GM21390 (cell line): ENCODE measurements around the gene RBM47.
A peak's percentile ranks its signal among the peaks of the same experiment; 100 is the strongest.
"Not testable (repeated sequence)": the region's sequence is repeated elsewhere in the genome, so short reads cannot be mapped to it uniquely, and the experiment has no call there.

Experiments
- ATAC-seq: cut with Tn5 transposase; IDR thresholded peaks from one replicate; pipeline ENCODE4 v1.9.1; 2021; ENCODE audit not compliant: unreplicated experiment

RBM47 gene

DNA sequence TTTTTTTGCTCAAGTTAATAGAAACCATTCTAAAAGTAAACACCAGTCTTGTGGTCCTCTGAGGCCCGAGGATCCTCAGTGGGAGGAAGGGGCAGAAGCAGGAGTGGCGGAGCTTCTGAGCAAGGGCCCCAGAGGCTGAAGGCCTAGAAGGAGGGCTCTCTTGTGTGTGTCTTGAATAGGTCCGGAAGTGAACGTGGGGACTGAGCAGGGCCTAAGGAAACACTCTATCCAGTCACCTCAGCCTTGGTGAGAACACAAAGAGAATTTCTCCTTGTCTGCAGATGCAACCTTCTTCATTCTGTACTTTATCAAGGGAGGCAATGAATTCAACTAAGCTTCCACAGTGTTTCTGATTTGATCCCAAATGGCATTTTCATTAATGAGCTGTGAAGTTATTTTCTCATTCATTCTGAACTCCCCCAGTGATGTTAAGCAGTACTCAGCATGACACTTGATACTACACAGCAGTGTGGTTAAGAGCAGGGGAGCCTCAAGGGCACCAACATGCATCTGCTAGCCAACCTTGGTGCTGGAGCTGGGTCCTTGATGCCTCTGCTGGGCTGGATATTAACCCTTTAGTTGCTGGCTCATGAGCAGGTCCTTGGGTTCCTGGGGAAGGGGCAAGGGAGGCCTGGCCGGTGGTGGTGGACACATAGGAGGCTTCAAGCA is 64.7 kb downstream of the RBM47 start:
- ATAC-seq: no peak

DNA sequence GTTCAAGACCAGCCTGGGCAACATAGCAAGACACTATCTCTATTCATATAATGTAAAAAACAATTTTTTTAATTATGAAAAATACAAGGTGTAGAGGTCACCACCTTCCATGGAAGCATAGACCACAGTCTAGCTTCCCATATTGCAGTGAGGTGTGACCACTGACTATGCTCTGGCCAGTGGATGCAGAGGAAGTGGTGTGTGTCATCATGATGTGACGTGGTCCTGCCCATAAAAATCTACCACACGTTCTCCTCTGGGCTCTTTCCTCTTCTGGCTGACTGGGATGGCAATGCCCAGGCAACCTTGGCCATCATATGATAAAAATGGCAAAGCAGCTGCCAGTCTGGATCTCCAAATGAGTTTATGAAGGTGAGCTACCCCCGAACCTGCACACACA is 65.7 kb downstream of the RBM47 start:
- ATAC-seq: no peak

DNA sequence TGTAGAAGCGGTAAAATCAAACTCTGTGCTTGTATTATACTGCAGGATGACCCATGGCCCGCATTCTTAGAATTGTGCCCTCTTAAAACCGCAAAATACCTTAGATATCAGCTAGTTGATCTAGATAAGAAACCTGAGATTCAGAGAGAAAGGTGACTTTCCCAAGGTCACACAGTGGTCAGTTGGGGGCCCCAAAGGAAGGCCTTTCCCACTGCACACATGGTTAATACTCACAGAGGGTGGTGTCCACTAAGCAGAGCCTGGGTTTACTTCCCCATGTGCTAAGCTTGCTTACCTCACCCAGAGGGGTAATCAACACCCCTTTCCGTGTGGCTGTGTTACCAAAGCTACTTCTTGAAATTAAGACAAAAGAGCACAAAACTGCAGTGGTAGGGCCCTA is 66.3 kb downstream of the RBM47 start:
- no peak for ATAC-seq

DNA sequence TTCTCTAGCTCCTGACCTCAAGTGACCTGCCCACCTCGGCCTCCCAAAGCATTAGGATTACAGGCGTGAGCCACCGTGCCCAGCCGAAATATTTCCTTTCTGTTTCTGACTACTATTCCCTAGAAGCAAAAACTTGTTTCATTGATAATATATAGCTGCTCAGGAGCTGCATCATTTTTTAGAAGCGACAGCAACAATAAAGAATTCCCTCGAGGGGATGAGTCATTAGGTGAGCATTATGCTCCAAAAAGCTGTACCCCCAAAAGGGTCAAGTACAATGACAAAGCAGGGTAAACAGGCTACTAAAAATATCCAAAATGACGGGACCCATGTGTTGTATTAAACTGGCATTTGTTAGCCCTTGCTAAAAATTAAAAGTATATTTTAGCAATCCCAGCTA is 67.0 kb downstream of the RBM47 start:
- no peak for ATAC-seq

DNA sequence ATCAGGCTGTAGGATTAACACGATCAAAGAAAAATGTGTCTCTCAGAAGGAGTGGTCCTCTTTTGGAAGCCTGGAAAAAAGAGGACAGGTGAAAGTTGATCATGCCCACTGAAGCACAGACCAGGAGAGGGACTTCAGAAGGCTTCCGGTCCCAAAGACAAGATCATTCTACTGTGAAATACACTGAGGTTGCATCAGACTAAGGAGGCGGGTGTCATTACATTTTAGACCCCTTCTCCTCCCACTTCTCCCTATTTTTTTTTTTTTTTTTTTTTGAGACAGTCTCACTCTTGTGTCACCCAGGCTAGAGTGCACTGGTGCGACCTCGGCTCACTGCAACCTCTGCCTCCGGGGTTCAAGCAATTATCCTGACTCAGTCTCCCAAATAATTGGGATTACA is 67.5 kb downstream of the RBM47 start:
- ATAC-seq: no peak

DNA sequence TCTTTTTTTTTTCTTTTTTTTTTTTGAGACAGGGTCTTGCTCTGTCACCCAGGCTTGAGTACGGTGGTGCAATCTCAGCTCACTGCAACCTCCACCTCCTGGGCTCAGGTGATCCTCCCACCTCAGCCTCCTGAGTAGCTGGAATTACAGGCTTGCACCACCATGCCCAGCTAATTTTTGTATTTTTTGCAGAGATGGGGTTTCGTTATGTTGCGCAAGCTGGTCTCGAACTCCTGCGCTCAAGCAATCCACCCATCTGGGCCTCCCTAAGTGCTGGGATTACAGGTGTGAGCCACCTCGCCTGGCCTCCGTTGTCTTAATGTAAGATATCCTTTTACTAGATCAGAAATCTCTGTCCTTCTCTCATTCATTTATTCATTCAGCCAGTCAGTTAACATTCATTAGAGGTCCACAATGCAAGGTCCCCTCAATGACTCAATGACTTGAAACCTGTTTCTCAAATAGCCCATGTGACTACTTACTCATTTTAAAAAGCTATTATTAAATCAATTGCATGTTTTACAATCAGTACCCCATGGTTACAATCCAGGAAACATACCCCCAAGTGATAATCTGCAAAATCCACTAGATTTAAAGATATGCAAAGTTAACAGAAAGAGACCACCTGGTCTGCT is 68.0 kb downstream of the RBM47 start:
- ATAC-seq: not testable (repeated sequence)

DNA sequence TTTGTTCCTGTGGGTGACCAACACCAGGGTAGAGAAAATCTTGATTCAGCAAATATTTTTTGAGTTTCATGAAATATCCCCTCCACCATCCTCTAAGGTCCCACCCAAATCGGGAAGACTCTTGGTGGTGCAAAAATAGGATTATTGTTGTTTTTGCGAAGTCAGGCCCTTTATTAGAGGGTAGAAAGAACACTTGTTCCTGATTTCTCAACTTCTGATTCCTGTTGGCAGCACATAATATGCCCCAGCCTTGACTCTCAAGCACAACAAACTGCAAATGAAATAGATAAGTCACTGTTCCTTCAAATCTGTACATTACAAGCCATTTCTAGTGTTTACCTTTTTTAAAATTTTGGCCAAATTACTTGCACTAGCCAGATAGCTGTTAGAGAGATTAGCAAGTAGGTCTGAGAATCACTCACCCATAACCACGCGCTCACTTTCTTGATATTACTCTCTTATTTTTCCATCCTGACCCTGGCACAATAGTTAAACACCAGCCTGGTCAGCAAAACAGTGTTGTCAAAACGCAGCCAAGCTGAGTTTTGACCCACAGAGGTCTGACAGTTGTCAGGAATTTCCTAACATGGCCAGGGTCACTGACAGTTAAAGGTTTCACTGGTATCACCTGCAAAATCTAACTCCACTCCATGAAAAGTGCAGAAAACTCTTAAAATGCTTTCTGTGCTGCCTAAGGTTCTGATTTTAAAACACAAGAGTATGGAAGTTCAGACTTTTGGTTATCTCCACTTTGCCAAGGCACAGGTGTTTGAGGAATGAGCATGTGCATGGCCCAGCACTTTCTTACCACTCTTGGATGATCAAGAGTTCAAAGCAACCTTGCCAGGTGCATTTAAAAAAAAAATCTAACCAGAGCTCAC is 69.8 kb downstream of the RBM47 start:
- ATAC-seq: peak; percentile 70

DNA sequence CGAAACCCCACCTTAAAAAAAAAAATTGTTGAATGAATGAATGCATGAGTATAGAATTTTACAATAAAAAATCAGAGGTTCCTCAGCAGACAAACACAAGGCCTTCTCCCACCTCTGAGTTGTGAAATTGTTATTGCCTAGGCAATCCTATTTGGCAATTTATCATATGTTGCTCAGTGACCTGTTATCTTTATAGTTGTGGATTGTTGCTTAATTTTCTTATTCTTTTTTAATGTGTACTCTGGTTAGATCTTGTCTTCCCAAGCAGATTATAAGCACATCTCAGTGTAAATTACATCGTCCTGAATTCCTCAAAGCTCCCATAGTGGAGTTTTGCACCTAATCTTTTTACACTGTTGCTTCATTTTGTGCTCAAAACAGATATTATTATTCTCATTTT is 71.9 kb downstream of the RBM47 start:
- ATAC-seq: no peak

DNA sequence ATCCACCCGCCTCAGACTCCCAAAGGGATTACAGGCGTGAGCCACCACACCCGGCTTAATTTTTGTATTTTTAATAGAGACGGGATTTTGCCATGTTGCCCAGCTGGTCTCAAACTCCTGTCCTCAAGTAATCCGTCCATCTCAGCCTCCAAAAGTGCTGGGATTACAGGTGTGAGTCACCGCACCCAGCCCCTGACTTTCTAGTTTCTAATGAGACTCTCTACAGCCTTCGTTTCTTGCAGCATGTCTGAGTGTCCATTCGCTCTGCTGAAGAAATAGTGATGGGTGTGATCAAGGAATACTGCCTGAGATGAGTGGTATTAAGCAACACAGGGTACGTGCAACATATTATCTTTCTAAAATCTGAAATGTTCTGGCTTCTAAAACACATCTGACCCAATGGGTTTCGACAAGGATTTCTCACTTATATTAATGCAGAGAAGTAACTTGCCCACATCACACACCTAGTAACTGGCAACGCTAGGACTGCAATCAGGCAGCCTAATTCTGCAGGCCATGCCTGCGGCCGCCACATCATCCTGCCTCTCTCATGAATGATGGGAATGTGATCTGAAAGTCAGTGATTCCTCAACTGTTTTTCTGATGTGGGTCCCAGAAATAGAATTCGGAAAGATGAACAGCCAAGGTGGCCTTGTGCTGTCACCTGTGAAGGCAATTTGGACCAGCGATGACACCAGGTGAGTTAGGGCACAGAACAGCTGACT is 74.3 kb downstream of the RBM47 start:
- no peak for ATAC-seq

DNA sequence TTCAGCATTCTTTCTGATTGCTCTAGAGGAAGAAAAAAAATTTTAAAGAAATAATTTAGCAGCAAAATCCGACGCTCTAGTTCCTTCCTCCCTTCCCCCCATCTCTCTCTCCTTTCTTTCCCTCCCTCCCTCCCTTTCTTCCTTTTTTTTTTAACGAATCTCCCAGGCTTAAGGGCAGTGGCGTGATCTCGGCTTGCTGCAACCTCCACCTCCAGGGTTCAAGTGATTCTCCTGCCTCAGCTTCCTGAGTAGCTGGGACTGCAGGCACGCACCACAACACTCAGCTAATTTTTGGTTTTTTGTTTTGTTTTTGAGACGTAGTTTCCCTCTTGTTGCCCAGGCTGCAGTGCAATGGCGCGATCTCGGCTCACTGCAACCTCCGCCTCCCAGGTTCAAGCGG is 75.0 kb downstream of the RBM47 start:
- not testable (repeated sequence) for ATAC-seq

DNA sequence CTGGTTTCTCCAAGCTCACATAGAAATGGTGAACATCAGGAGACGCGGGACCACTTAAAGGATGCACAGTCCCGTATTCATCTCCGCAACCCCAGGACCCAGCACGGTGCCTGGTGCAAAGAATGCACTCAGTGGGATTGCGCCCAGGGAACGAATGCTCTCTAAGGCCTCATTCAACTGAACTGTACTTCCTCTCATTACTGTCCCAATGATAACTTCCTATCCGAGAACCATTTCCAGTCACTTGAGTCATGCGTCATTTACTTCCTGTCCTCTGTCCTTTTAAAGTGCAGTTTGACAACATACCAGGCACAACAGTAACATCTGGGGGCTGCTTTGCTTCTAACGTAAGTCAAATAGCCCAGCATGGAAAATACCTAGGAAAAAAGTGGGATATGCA is 75.7 kb downstream of the RBM47 start:
- no peak for ATAC-seq

DNA sequence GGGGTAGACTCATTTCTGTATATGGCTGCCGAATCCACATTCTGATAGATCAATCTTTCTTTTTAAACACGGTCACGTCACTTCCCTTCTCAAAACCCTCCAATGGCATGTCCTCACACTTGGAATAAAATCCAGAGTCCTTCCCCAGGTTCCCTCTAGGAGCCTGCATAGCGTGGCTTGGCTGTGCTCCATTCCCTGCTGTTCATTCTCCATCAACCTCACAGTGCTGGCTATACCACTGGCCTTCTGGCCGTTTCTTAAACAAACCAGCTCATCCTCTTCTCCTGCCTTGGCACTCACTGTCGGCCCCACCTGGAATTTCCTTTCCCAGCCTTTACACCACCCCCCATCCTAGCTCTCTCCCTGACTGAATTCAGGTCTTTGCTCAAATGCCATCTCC is 77.1 kb downstream of the RBM47 start:
- ATAC-seq: no peak

DNA sequence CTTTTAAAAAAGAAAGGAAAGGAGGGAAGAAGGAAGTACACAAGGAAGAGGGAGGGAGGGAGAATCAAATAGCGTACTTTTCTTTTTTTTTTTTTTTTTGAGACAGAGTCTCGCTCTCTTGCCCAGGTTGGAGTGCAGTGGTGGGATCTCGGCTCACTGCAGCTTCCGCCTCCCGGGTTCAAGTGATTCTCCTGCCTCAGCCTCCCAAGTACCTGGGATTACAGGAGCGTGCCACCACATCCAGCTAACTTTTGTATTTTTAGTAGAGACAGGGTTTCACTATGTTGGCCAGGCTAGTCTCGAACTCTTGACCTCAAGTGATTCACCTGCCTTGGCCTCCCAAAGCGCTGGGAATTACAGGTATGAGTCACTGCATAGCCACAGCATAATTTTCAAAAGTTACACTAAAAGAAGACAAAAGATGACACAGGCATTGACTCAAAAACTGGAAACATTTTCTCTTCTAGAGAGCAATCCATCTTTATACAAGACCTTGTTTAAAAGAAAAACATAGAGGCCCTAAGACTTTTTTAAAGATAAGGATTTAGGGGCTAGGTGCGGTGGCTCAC is 78.0 kb downstream of the RBM47 start:
- not testable (repeated sequence) for ATAC-seq

DNA sequence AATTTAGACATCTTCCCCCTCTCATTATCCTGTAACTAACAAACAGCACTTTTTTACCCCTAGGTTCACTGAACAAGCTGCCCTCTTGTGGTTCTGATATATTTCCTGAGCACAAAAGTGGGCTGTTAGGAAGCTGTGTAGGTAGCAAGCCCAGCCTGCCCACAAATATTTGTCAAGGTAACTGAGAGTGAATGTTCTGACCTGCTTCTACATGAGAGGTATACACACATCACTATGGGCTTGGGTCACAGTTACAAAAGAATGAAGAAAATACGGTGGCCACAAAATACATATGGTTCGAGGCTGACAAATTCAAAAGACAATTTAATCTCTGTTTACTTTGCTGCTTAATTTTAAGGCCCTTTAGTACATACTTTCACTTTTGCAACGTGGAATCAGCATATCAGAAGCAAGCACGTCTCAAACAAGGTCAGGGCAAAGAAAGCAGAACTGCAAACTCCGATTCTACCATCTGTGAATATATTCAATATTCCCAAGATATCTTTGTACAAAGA is 78.7 kb downstream of the RBM47 start:
- ATAC-seq: peak; percentile 73

DNA sequence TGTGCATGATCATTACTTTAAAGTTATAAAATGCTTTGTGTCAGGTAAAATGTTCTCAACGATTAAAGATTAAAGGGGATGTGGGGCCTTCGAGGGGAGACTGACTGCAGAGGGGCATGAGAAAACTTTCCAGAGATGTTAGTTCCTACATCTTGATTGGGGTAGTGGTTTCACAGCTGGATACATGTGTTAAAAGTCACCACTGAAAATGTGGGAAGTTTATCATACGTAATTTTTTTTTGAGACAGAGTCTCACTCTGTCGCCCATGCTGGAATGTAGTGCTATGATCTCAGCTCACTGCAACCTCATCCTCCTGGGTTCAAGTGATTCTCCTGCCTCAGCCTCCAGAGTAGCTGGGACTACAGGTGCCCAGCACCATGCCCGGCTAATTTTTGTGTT is 79.5 kb downstream of the RBM47 start:
- ATAC-seq: no peak

DNA sequence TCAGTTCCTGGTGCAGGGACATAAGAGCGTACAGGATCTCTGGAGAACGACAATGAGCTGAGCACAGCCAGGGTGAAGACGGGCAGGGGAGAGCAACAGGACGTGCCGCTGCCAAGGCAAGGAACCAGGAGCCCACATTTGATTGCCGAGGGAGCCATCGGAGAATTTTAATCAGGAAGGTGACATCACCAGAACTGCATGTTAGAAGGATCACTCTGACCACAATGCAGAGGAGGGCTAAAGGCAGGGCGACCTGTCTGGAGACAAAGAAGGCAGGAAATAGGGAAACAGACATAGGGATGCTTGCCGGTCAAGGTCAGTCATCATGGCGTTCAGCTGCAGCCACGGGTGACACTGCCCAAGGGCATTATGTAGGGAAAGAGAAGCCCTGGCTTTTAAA is 81.4 kb downstream of the RBM47 start:
- no peak for ATAC-seq

DNA sequence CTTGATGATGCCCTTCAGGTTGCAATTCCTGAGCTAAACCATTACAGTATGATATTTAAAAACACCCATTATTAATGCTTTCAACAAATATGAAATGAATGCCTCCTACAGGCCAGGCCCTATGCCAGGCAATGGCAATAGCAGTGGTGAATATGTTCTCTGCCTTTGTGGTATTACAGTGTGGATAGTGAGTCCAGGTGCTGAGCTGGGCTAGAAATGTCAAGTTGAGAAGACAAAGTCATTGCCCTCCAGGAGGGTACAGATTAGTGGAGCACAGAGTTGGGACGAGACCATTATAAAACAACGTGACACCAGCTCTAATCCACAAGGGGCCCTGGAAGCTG is 81.9 kb downstream of the RBM47 start:
- ATAC-seq: no peak

DNA sequence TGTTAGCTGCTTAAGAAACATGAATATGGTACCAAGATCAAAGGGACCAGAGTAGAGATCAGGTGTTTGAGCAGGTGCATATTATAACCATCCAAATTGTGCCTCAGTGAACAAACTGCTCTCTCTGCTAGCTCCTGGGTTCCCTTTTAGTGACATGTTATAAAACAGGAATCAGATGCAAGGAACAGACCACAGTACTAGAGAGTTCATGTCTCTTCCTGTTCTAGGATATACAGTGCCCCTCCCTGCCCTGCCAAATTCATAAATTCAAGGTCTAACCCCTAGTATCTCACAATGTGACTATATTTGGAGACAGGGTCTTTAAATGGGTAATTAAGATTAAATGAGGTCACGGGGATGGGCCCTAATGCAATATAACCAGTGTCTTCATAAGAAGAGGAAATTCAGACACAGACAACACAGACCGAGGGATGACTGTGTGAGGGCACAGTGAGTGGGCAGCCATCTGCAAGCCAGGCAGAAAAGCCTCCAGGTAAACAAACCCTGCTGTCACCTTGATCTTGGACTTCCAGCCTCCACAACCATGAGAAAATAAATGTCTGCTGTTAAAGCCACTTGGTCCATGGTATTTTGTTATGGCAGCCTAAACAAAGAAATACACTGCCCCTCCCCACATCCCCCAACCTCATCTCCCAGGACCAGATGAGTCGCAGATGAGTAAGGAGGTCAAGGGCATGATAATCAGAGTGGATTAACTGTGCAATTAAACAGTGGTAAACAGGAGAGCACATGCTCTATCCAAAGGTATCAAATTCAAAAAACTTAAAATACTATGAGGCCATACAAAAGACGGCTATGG is 82.5 kb downstream of the RBM47 start:
- no peak for ATAC-seq

DNA sequence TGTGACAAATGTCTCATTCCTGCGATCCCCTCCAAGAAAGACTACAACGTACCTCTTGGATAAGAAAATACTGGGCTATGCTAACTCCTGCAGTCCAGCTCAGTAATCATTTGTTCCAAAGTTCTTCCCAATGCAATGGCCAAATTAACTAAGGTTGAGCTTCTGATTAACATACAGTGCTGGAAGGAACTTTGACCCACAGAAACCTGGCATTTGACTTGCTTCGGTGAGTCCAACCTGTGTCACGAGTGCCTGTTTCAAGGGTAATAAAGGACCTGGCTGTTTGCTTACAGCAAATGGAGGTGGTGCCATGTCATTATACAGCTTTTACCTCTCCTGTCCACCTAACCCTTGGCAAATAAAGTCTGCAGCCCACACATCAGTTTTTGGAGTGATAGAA is 83.2 kb downstream of the RBM47 start:
- no peak for ATAC-seq

DNA sequence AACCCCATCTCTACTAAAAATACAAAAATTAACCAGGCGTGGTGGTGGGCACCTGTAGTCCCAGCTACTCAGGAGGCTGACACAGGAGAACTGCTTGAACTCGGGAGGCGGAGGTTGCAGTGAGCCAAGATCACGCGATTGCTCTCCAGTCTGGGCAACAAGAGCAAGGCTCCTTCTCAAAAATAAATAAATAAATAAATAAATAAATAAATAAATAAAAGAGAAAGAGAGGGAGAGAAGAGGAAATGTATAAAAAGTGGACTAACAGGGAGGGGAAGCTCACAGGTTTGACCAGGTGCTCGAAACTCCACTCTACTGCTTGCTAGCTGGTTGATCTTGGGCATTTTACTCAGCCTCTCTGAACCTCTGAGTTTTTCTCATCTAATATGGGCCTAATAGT is 84.2 kb downstream of the RBM47 start:
- not testable (repeated sequence) for ATAC-seq
